ENCODE measurements around the gene PPL. TPM values are rescaled to one million over a fixed set of nuclear protein-coding genes. Genes with fewer than 3 reads are reported as not detected.

The PPL gene
- total RNA-seq, 4 donors from 2014 or later, result 12.8 to 23.1 (median 18.3) TPM

GRCh38 chr16:4935241-4935855, 1.6 kb downstream of the PPL start:
- ATAC-seq (peak; percentile 89 to 94), DNase-seq (peak; percentile 95 to 97)
- peak overlapping the region; percentile 24 to 75 (median 71) for H3K27ac ChIP-seq
- no peak for TF ChIP-seq POLR2A (IDR thresholded peaks at IDR 0.05)
- TF ChIP-seq CTCF (IDR thresholded peaks at IDR 0.05 in 4 of 5, conservative IDR thresholded peaks at IDR 0.05 in 1 of 5), result no peak
- H3K27me3 ChIP-seq, result peaks cover 0 to 10% (median 7%) of the 10 kb centered on the region in 3 donors
- peak overlapping the region; percentile 54 to 71 (median 61) for H3K4me3 ChIP-seq
- intact Hi-C loops (cut with DNase I; ENCODE audit: low total_unique reads) (loop anchor here (5.0 kb wide), 1 partner anchor 88 kb away; the partner anchor contains the start of genes GLYR1 and UBN1), in situ Hi-C loops (cut with MboI; ENCODE audit: low sequenced_read_pairs in 4 of 4) (no loop called here)
- H3K4me1 ChIP-seq, result peaks cover 16 to 21% of the 10 kb centered on the region in 2 donors
- no peaks in the 10 kb centered on the region for H3K36me3 ChIP-seq
- H3K9me3 ChIP-seq, result no peaks in the 10 kb centered on the region

- ATAC-seq (no peak), DNase-seq (no peak)
- no peak overlapping the region for H3K4me3 ChIP-seq
- peaks cover 0 to 10% (median 7%) of the 10 kb centered on the region in 3 donors for H3K27me3 ChIP-seq
- in situ Hi-C loops (cut with MboI; ENCODE audit: low sequenced_read_pairs in 4 of 4), result no loop called here
- H3K9me3 ChIP-seq, result no peaks in the 10 kb centered on the region
- no peak for TF ChIP-seq CTCF (IDR thresholded peaks at IDR 0.05 in 4 of 5, conservative IDR thresholded peaks at IDR 0.05 in 1 of 5)
- no peak for TF ChIP-seq POLR2A (IDR thresholded peaks at IDR 0.05)
- no peak overlapping the region for H3K27ac ChIP-seq
- intact Hi-C loops (cut with DNase I; ENCODE audit: low total_unique reads), result no loop called here
- H3K36me3 ChIP-seq, result no peaks in the 10 kb centered on the region
- peaks cover 16 to 21% of the 10 kb centered on the region in 2 donors for H3K4me1 ChIP-seq
Measured at GRCh38 chr16:4934591-4934990, 2.4 kb downstream of the PPL start.

- no peak for TF ChIP-seq POLR2A (IDR thresholded peaks at IDR 0.05)
- TF ChIP-seq CTCF (IDR thresholded peaks at IDR 0.05 in 4 of 5, conservative IDR thresholded peaks at IDR 0.05 in 1 of 5), result no peak
- no peak overlapping the region for H3K4me3 ChIP-seq
- DNase-seq (no peak), ATAC-seq (no peak)
- no peaks in the 10 kb centered on the region for H3K9me3 ChIP-seq
- H3K27ac ChIP-seq, result no peak overlapping the region
- H3K27me3 ChIP-seq, result peaks cover 0 to 10% (median 7%) of the 10 kb centered on the region in 3 donors
- intact Hi-C loops (cut with DNase I; ENCODE audit: low total_unique reads), result no loop called here
- in situ Hi-C loops (cut with MboI; ENCODE audit: low sequenced_read_pairs in 4 of 4), result no loop called here
- H3K4me1 ChIP-seq, result peaks cover 16 to 21% of the 10 kb centered on the region in 2 donors
- H3K36me3 ChIP-seq, result no peaks in the 10 kb centered on the region
Measured at GRCh38 chr16:4933871-4934395, 3.0 kb downstream of the PPL start.

- ATAC-seq (no peak), DNase-seq (no peak)
- H3K4me1 ChIP-seq, result peaks cover 16 to 21% of the 10 kb centered on the region in 2 donors
- no peak overlapping the region for H3K27ac ChIP-seq
- H3K36me3 ChIP-seq, result no peaks in the 10 kb centered on the region
- H3K9me3 ChIP-seq, result no peaks in the 10 kb centered on the region
- intact Hi-C loops (cut with DNase I; ENCODE audit: low total_unique reads) (no loop called here), in situ Hi-C loops (cut with MboI; ENCODE audit: low sequenced_read_pairs in 4 of 4) (no loop called here)
- H3K4me3 ChIP-seq, result no peak overlapping the region
- H3K27me3 ChIP-seq, result peaks cover 0 to 10% (median 7%) of the 10 kb centered on the region in 3 donors
- TF ChIP-seq CTCF (IDR thresholded peaks at IDR 0.05 in 4 of 5, conservative IDR thresholded peaks at IDR 0.05 in 1 of 5) (no peak), POLR2A (IDR thresholded peaks at IDR 0.05) (no peak)
Measured at GRCh38 chr16:4933433-4933832, 3.5 kb downstream of the PPL start.

All from gastrocnemius medialis (tissue), 4 donors.